SH-SY5Y (cell line): ENCODE data around the gene BCL2L13.

Source experiments
- GATA2 ChIP-seq: IDR thresholded peaks from 2 replicates; pipeline ENCODE4 v1.6.1; 2011; ENCODE audit warnings: mild to moderate bottlenecking, low read depth, low read length
- GATA3 ChIP-seq: IDR thresholded peaks from 2 replicates; pipeline ENCODE4 v1.6.1; 2011; ENCODE audit warnings: low read depth, mild to moderate bottlenecking, low read length, moderate library complexity

DNA sequence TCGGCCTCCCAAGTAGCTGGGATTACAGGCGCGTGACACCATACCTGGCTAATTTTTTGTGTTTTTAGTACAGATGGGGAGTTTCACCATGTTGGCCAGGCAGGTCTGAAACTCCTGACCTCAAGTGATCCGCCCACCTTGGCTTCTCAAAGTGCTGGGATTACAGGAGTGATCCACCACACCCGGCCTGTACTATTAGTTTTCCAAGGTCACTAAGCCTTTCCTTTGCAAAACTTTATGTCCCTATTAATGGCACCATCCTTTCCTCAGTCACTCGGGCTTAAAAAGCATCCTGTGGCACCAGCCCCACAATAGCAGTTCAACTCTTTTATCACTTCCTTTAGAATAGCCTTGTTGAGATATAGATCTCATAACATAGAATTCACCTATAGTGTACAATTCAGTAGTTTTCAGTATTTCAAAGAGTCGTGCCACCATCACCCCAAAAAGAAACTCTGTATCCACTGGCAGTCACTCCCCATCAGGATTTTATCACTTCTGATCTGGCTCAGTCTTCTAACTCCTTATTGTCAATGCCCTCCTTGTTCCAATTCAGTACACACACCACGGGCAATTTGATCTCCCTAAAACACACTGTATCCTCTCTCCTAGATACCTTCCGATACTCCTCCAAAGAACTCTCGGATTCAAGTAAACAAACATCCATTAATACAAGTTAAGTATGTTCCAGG is 921 bp upstream of the BCL2L13 start:
- no peak for TF ChIP-seq GATA2
- TF ChIP-seq GATA3, result no peak
